Keratinocyte (primary cell): ENCODE results near the gene KLHL10.

Source experiments
- CTCF ChIP-seq, 3 experiments: IDR thresholded peaks in 1 of 3; conservative IDR thresholded peaks in 1 of 3; optimal IDR thresholded peaks in 1 of 3; 2 replicates in 2 of 3; 3 replicates in 1 of 3; pipeline versions ENCODE3 to v1.5.1; 2011; ENCODE audit warnings: low read length in 3 of 3, mild to moderate bottlenecking in 3 of 3, moderate library complexity in 2 of 3, control low read depth in 1 of 3, inconsistent platforms in 1 of 3; ENCODE audit not compliant: insufficient read depth in 2 of 3; ENCODE audit errors: extremely low read depth in 1 of 3
- EZH2 ChIP-seq: IDR thresholded peaks from one replicate; pipeline ENCODE4 v1.6.1; 2012; ENCODE audit warnings: inconsistent platforms, mild to moderate bottlenecking, low read length, moderate library complexity

GRCh38 chr17:41882756-41883155 lies 45.1 kb downstream of the KLHL10 start:
- TF ChIP-seq CTCF (optimal IDR thresholded peaks at IDR 0.05 in 1 of 3, IDR thresholded peaks at IDR 0.05 in 1 of 3, conservative IDR thresholded peaks at IDR 0.05 in 1 of 3; ENCODE audit: extremely low read depth in 1 of 3, insufficient read depth in 2 of 3, low read length in 3 of 3) (no peak), EZH2 (no peak)
